ENCODE measurements around the gene ELF2.

DNA sequence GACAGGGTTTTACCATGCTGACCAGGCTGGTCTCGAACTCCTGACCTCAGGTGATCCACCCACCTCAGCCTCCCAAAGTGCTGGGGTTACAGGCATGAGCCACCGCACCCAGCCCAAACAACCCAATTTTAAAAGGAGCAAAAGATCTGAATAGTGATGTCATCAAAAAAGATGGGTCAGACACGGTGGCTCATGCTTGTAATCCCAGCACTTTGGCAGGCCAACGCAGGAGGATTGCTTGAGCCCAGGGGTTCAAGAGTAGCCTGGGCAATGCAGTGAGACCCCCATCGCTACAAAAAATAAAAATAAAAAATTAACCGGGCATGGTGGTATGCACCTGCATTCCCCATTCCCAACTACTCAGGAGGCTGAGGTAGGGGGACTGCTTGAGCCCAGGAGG is 6.1 kb downstream of the ELF2 start:
- TF ChIP-seq, protein P1, sequence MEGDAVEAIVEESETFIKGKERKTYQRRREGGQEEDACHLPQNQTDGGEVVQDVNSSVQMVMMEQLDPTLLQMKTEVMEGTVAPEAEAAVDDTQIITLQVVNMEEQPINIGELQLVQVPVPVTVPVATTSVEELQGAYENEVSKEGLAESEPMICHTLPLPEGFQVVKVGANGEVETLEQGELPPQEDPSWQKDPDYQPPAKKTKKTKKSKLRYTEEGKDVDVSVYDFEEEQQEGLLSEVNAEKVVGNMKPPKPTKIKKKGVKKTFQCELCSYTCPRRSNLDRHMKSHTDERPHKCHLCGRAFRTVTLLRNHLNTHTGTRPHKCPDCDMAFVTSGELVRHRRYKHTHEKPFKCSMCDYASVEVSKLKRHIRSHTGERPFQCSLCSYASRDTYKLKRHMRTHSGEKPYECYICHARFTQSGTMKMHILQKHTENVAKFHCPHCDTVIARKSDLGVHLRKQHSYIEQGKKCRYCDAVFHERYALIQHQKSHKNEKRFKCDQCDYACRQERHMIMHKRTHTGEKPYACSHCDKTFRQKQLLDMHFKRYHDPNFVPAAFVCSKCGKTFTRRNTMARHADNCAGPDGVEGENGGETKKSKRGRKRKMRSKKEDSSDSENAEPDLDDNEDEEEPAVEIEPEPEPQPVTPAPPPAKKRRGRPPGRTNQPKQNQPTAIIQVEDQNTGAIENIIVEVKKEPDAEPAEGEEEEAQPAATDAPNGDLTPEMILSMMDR (IDR thresholded peaks at IDR 0.05) = no peak
- TF ChIP-seq EZH2phosphoT487 (IDR thresholded peaks at IDR 0.05) = no peak
- TF ChIP-seq EZH2 (IDR thresholded peaks at IDR 0.05) = no peak
